Neuronal stem cell (in vitro differentiated cells): ENCODE measurements around the gene KIAA0040.

Source experiments
- DNase-seq: peaks from one replicate; pipeline ENCODE4 v3.0.0-alpha.2; 2013; ENCODE audit warnings: low spot score
- H2AFZ ChIP-seq: one replicate; pipeline ENCODE4 v1.6.1; 2013; ENCODE audit warnings: mild to moderate bottlenecking, low read length, inconsistent platforms
- H2AK5ac ChIP-seq: 2 replicates; pipeline ENCODE4 v1.6.1; 2013; ENCODE audit warnings: low read depth, mild to moderate bottlenecking, inconsistent platforms, low read length, moderate library complexity, mixed read lengths
- H2BK120ac ChIP-seq: 2 replicates; pipeline ENCODE4 v1.6.1; 2013; ENCODE audit warnings: low read depth, mild to moderate bottlenecking, inconsistent platforms, low read length, moderate library complexity, mixed read lengths
- H2BK12ac ChIP-seq: one replicate; pipeline ENCODE4 v1.6.1; 2013; ENCODE audit warnings: low read length, inconsistent platforms
- H2BK15ac ChIP-seq: 2 replicates; pipeline ENCODE4 v1.6.1; 2013; ENCODE audit warnings: mild to moderate bottlenecking, low read length, inconsistent platforms, mixed read lengths
- H2BK5ac ChIP-seq: one replicate; pipeline ENCODE4 v1.6.1; 2013; ENCODE audit warnings: inconsistent platforms, mild to moderate bottlenecking, low read length, moderate library complexity
- H3K14ac ChIP-seq: one replicate; pipeline ENCODE4 v1.6.1; 2013; ENCODE audit warnings: low read length, inconsistent platforms
- H3K18ac ChIP-seq: 2 replicates; pipeline ENCODE4 v1.6.1; 2013; ENCODE audit warnings: low read length, inconsistent platforms
- H3K23ac ChIP-seq: 2 replicates; pipeline ENCODE4 v1.6.1; 2013; ENCODE audit warnings: low read depth, mild to moderate bottlenecking, mixed read lengths, low read length, inconsistent platforms; ENCODE audit not compliant: poor library complexity
- H3K27ac ChIP-seq: replicated peaks from 3 replicates; pipeline ENCODE4 v1.5.1; 2013; ENCODE audit warnings: low read length, inconsistent platforms
- H3K27me3 ChIP-seq, 3 experiments: 2 replicates each; pipeline ENCODE4 v1.6.1; 2013; ENCODE audit warnings: low read length in 3 of 3, mild to moderate bottlenecking in 2 of 3, inconsistent platforms in 1 of 3, low read depth in 1 of 3, mixed read lengths in 1 of 3, moderate library complexity in 1 of 3; ENCODE audit not compliant: control insufficient read depth in 3 of 3, insufficient read depth in 3 of 3
- H3K36me3 ChIP-seq, 2 donors: replicated peaks in 1 of 2; 2 replicates each; pipeline ENCODE4 v1.6.1; 2013; ENCODE audit warnings: low read length in 2 of 2; ENCODE audit not compliant: control insufficient read depth in 2 of 2, insufficient read depth in 2 of 2
- H3K4ac ChIP-seq: 2 replicates; pipeline ENCODE4 v1.6.1; 2013; ENCODE audit warnings: inconsistent platforms, mild to moderate bottlenecking, low read length, moderate library complexity
- H3K4me1 ChIP-seq, 2 donors: 1 replicate in 1 of 2; 2 replicates in 1 of 2; pipeline ENCODE4 v1.6.1; 2013; ENCODE audit warnings: low read length in 2 of 2, low read depth in 1 of 2; ENCODE audit not compliant: control insufficient read depth in 2 of 2, insufficient read depth in 1 of 2
- H3K4me2 ChIP-seq: one replicate; pipeline ENCODE4 v1.6.1; 2013; ENCODE audit warnings: mild to moderate bottlenecking, low read length, inconsistent platforms; ENCODE audit not compliant: insufficient read depth, poor library complexity, severe bottlenecking
- H3K4me3 ChIP-seq, 2 donors: 2 replicates each; pipeline ENCODE4 v1.5.1; 2013; ENCODE audit warnings: low read length in 2 of 2, mild to moderate bottlenecking in 2 of 2, inconsistent platforms in 1 of 2, moderate library complexity in 1 of 2
- H3K79me1 ChIP-seq: one replicate; pipeline ENCODE4 v1.6.1; 2013; ENCODE audit warnings: low read depth, mild to moderate bottlenecking, inconsistent platforms, low read length, moderate library complexity
- H3K9ac ChIP-seq: one replicate; pipeline ENCODE4 v1.6.1; 2013; ENCODE audit warnings: mild to moderate bottlenecking, low read depth, low read length, inconsistent platforms; ENCODE audit not compliant: poor library complexity
- H3K9me3 ChIP-seq, 2 donors: replicated peaks in 1 of 2; 2 replicates each; pipeline versions ENCODE3 to v1.6.1; 2013; ENCODE audit warnings: low read length in 2 of 2, mild to moderate bottlenecking in 2 of 2, inconsistent platforms in 1 of 2, low read depth in 1 of 2, mixed read lengths in 1 of 2, moderate library complexity in 1 of 2; ENCODE audit not compliant: control insufficient read depth in 2 of 2, insufficient read depth in 1 of 2
- H4K8ac ChIP-seq: one replicate; pipeline ENCODE4 v1.6.1; 2013; ENCODE audit warnings: low read depth, mild to moderate bottlenecking, inconsistent platforms, low read length, moderate library complexity
- H4K91ac ChIP-seq: one replicate; pipeline ENCODE4 v1.6.1; 2013; ENCODE audit warnings: low read length, low read depth, mild to moderate bottlenecking, inconsistent platforms; ENCODE audit not compliant: poor library complexity
- WGBS, 2 donors: extraction: QIAGEN DNeasy Blood & Tissue Kit; methylation state at CpG; one replicate each; pipeline ENCODE4 v1.1.7; 2013; ENCODE audit warnings: missing lambda C conversion rate in 2 of 2, mixed read lengths in 1 of 2; ENCODE audit not compliant: insufficient read length in 2 of 2, insufficient replicate concordance in 1 of 2; ENCODE audit errors: extremely low coverage in 2 of 2; 5-methylcytosine and 5-hydroxymethylcytosine counted together

Gene KIAA0040

GRCh38 chr1:175211656-175212055 lies 19.1 kb upstream of the KIAA0040 start:
- no peak overlapping the region for H3K14ac ChIP-seq
- no peak for DNase-seq
- H3K79me1 ChIP-seq = no peaks in the 10 kb centered on the region
- H3K18ac ChIP-seq = no peak overlapping the region
- H3K27me3 ChIP-seq = no peaks in the 10 kb centered on the region
- H2BK5ac ChIP-seq = no peak overlapping the region
- H2BK15ac ChIP-seq = no peak overlapping the region
- H2BK12ac ChIP-seq = no peak overlapping the region
- H3K9ac ChIP-seq = no peak overlapping the region
- H3K4me1 ChIP-seq = no peaks in the 10 kb centered on the region
- H3K4ac ChIP-seq = no peak overlapping the region
- H3K4me2 ChIP-seq = no peak overlapping the region
- no peak overlapping the region for H2AK5ac ChIP-seq
- no peak overlapping the region for H4K8ac ChIP-seq
- no peak overlapping the region for H3K23ac ChIP-seq
- no peaks in the 10 kb centered on the region for H3K9me3 ChIP-seq
- H2AFZ ChIP-seq = no peak overlapping the region
- no CpG with 5 or more reads among the region's 1 CpG for WGBS, 2 donors
- H3K36me3 ChIP-seq = no peaks in the 10 kb centered on the region
- H3K4me3 ChIP-seq = no peak overlapping the region
- H2BK120ac ChIP-seq = no peak overlapping the region
- H4K91ac ChIP-seq = no peak overlapping the region
- H3K27ac ChIP-seq = no peak overlapping the region

GRCh38 chr1:175210744-175211143 lies 18.2 kb upstream of the KIAA0040 start:
- no peak overlapping the region for H3K4ac ChIP-seq
- no peak overlapping the region for H3K4me3 ChIP-seq
- no peaks in the 10 kb centered on the region for H3K27me3 ChIP-seq
- H2AFZ ChIP-seq = no peak overlapping the region
- H2AK5ac ChIP-seq = no peak overlapping the region
- no peak overlapping the region for H2BK5ac ChIP-seq
- H3K23ac ChIP-seq = no peak overlapping the region
- H3K27ac ChIP-seq = no peak overlapping the region
- H2BK15ac ChIP-seq = no peak overlapping the region
- H3K14ac ChIP-seq = no peak overlapping the region
- no peaks in the 10 kb centered on the region for H3K4me1 ChIP-seq
- H3K18ac ChIP-seq = no peak overlapping the region
- no CpG with 5 or more reads among the region's 4 CpGs for WGBS, 2 donors
- no peak overlapping the region for H4K8ac ChIP-seq
- H2BK120ac ChIP-seq = no peak overlapping the region
- H3K9me3 ChIP-seq = no peaks in the 10 kb centered on the region
- H4K91ac ChIP-seq = no peak overlapping the region
- DNase-seq = no peak
- no peak overlapping the region for H3K9ac ChIP-seq
- H3K79me1 ChIP-seq = no peaks in the 10 kb centered on the region
- H3K4me2 ChIP-seq = no peak overlapping the region
- no peak overlapping the region for H2BK12ac ChIP-seq
- H3K36me3 ChIP-seq = no peaks in the 10 kb centered on the region

GRCh38 chr1:175209493-175209921 lies 16.9 kb upstream of the KIAA0040 start:
- no peak overlapping the region for H3K4me2 ChIP-seq
- no CpG with 5 or more reads among the region's 1 CpG for WGBS, 2 donors
- no peak overlapping the region for H3K18ac ChIP-seq
- H2BK120ac ChIP-seq = no peak overlapping the region
- no peak overlapping the region for H4K91ac ChIP-seq
- no peak overlapping the region for H4K8ac ChIP-seq
- no peak overlapping the region for H3K9ac ChIP-seq
- no peaks in the 10 kb centered on the region for H3K79me1 ChIP-seq
- H3K23ac ChIP-seq = no peak overlapping the region
- H2BK15ac ChIP-seq = no peak overlapping the region
- no peak overlapping the region for H3K14ac ChIP-seq
- no peaks in the 10 kb centered on the region for H3K27me3 ChIP-seq
- no peak overlapping the region for H2AK5ac ChIP-seq
- H3K9me3 ChIP-seq = no peaks in the 10 kb centered on the region
- H3K4me3 ChIP-seq = no peak overlapping the region
- no peak overlapping the region for H3K27ac ChIP-seq
- no peak overlapping the region for H2AFZ ChIP-seq
- H3K4me1 ChIP-seq = no peaks in the 10 kb centered on the region
- no peaks in the 10 kb centered on the region for H3K36me3 ChIP-seq
- H2BK5ac ChIP-seq = no peak overlapping the region
- no peak for DNase-seq
- H3K4ac ChIP-seq = no peak overlapping the region
- H2BK12ac ChIP-seq = no peak overlapping the region

- H2AK5ac ChIP-seq = no peak overlapping the region
- H4K91ac ChIP-seq = no peak overlapping the region
- DNase-seq = no peak
- H2BK15ac ChIP-seq = no peak overlapping the region
- H3K9ac ChIP-seq = no peak overlapping the region
- H3K27me3 ChIP-seq = no peaks in the 10 kb centered on the region
- H3K23ac ChIP-seq = peak overlapping the region; percentile 85
- H3K79me1 ChIP-seq = no peaks in the 10 kb centered on the region
- no peaks in the 10 kb centered on the region for H3K9me3 ChIP-seq
- no peaks in the 10 kb centered on the region for H3K36me3 ChIP-seq
- H3K4ac ChIP-seq = no peak overlapping the region
- no peak overlapping the region for H2AFZ ChIP-seq
- WGBS, 2 donors = no CpG with 5 or more reads among the region's 6 CpGs
- no peak overlapping the region for H4K8ac ChIP-seq
- no peak overlapping the region for H3K18ac ChIP-seq
- H3K27ac ChIP-seq = no peak overlapping the region
- H2BK5ac ChIP-seq = no peak overlapping the region
- no peak overlapping the region for H2BK12ac ChIP-seq
- no peaks in the 10 kb centered on the region for H3K4me1 ChIP-seq
- no peak overlapping the region for H3K4me2 ChIP-seq
- H3K14ac ChIP-seq = no peak overlapping the region
- H3K4me3 ChIP-seq = no peak overlapping the region
- H2BK120ac ChIP-seq = no peak overlapping the region
Measured at GRCh38 chr1:175208773-175209492, 16.4 kb upstream of the KIAA0040 start.
